T47D (cell line): ENCODE results near the gene ERG28.
A peak's percentile ranks its signal among the peaks of the same experiment; 100 is the strongest.

Experiments used
- DNase-seq, 2 experiments: peaks; one replicate each; pipeline versions ENCODE4 v3.0.0 to v3.0.0-alpha.2; 2011 to 2012; ENCODE audit warnings: low read depth in 1 of 2, low spot score in 1 of 2
- JUND ChIP-seq: IDR thresholded peaks from 2 replicates; pipeline ENCODE4 v1.6.1; 2012; ENCODE audit warnings: low read depth
- in situ Hi-C: cut with HindIII; loops from 2 replicates; pipeline ENCODE4 v1.10.0; 2016; ENCODE audit warnings: low sequenced_read_pairs, low pct_unique_long_range_greater_than_20kb

Gene ERG28

DNA sequence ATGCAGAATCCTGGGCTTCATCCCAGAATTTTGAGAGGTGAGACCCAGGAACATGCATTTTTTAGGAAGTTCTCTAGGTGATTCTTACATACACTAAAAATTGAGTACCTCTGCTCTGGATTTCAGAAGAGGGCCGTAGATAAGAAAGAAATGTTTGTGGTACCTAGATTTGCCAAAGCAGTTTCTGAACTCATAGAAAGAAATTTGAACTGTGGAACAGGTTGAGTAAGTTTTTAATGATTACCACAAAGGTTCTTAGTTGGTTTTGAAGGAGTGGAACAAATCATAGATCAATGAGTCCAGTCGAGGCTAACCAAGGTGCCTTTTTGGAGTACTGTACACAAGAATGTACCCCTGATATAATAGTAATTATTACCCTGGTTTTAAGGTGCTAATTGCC, 25.2 kb upstream of the ERG28 start:
- in situ Hi-C loops: no loop called here
- TF ChIP-seq JUND: no peak

DNA sequence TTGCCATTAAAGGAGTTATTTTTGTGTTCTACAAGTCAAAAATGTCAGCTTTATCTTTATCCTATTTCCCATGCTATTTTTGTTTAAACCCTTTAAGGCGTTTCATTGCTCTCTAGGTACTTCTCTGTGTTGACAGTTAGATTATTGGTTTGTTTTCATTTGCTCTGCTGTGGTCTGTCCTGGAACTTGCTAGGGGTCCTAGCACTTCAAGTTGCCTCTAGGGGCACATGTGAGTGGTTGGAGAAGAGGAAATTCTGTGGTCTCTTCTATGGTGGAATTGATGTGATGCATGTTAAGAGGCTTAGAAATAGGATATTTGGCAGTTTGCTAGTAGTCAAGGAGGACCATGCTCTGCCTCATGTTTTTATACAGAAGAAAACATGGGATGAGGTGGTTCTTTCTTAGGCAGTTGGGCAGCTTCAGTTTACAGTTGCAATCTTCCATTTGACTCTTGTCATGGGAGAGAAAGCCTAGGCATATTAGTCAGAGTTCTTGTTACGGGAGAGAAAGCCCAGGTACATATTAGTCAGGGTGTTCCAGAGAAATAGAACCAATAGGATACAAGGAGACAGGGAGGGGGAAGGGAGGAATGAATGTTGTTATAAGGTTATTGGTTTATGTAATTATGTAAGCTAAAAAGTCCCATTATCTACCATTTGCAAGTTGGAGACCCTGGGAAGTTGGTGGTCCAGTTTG, 14.7 kb upstream of the ERG28 start:
- in situ Hi-C loops: no loop called here
- DNase-seq: no peak

More for the DNA sequence above, 25.2 kb upstream of the ERG28 start:
- DNase-seq: peak in 1 of 2 experiments; percentile 9

DNA sequence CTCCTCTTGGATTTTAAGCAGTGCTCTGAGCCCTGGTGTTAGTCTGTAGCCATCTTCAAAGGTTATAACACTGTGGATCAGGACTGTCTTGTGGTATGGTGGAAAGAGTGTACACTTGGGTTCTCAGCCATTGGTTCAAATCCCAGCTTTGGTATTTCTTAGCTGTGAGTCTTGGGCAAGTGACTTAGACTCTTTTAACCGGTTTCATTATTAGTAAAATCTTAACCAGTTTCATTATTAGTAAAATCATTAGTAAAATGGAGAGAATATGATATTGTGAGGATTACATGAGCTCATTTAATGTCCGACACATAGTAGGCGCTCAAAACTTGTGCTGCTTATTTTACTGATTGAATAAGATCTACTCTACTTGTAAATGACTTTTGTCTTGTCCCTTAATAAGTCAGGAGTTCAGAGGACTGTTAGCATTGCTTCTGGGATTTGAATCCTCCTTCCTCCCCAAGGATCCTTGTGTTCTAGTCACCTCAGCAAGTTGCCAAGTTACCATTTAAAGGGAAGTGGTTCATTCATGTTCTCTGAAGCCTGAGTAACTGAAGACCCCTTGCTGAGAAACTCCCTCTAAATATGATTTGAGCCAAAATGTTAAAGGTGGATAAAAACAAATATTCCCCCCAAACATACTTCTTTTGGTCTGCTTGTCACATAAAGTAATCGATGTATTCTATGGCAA, 12.8 kb upstream of the ERG28 start:
- TF ChIP-seq JUND: no peak
- no peak for DNase-seq
- in situ Hi-C loops: no loop called here

More for the DNA sequence above, 14.7 kb upstream of the ERG28 start:
- TF ChIP-seq JUND: no peak

- DNase-seq: no peak
- no peak for TF ChIP-seq JUND
- in situ Hi-C loops: no loop called here
These were observed 12.0 kb upstream of the ERG28 start for GRCh38 chr14:75672605-75673192.

DNA sequence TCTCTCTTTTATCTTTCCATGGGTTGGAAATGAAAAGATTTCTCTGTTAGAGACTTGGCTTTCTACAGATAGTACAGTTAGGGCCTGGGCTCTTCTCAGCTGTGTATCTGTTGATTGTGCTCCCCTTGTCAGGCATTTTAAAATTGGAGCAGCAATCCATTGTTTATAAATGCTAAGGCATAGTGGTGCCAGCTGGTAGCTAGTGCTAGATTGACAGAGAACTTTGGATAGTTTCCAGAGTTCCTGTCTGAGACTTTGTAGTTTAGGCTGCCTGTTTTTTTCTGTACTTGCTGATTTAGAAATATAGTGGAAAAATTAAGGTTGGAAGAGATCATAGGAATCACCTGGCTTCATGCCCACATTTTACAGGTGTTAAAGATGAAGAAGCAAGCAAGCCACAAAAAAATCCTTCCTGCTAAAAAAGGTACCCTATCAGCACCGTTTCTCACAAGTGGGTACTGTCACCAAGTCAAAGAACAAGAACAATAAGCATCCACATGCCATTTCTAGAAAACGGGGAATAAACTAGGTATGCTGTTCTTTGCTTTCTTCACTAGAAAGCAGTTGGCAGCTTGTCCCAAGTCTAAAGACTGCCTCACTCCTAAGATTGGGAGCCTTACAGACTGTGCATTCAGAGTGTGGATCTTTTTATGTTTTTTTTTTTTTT, 6.6 kb upstream of the ERG28 start:
- in situ Hi-C loops: no loop called here
- DNase-seq: no peak
- TF ChIP-seq JUND: no peak

- no peak for DNase-seq
- in situ Hi-C loops: no loop called here
These were observed 2.3 kb upstream of the ERG28 start for GRCh38 chr14:75662966-75663365.

GRCh38 chr14:75661499-75661814, 781 bp upstream of the ERG28 start:
- DNase-seq: no peak
- in situ Hi-C loops: no loop called here

More at GRCh38 chr14:75662966-75663365, 2.3 kb upstream of the ERG28 start:
- TF ChIP-seq JUND: no peak

DNA sequence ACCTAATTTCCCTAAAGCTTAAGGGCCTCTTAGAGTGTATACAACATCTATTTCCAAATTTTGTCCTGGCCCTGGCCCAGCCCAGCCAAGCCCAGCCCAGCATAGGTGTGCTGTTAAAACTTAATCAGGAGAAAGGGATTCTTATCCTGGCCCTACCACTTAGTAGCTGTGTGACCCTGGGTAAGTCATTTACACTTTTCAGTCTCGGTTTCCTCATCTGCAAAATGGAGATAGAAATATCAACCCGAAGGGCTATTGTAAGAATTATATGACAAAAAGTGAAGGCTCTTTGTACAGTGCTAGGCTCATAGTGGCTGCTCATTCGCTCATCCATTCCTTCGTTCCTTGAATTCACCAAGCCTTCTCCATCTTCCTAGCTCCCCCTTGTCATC, 442 bp downstream of the ERG28 start:
- DNase-seq: no peak
- TF ChIP-seq JUND: no peak
- in situ Hi-C loops: no loop called here

More at GRCh38 chr14:75661499-75661814, 781 bp upstream of the ERG28 start:
- no peak for TF ChIP-seq JUND

DNA sequence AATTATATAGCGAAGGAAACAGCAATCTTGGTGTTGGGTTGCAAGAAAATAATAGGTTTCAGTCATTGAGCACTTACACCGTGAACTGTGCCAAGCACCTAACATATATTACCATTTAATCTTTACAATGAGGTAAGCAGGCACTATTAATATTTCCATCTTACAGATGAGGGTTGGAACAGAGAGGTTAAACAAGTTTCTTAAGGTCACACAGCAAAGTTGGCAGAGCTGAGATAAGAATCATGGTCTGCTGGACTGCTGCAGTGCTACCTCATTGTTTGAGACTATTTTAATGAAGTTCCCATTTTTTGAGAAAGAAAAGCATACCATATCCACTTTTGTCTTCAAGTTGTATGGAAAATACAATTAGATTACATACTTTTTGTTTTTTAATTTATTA, 1.7 kb downstream of the ERG28 start:
- in situ Hi-C loops: no loop called here
- DNase-seq: no peak
- TF ChIP-seq JUND: no peak

DNA sequence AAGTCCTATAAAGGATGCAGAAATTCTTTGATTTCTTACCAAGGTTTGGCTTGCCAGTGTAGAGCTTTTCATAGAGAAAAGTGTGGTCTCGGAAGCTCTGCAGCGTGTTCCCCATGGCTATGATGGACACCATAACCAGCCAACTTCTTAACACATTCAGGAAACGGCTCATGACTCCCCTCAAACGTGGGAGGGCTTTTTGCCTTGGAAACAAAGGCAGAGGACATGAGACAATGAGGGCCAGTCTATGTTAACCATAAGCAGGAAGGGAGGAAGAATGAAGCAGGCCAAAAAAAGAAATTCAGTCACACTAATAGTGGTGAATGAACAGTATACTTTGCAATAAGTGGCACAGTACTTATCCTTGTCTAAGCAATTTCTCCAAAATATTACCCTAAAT, 3.3 kb downstream of the ERG28 start:
- no peak for TF ChIP-seq JUND
- in situ Hi-C loops: no loop called here
- no peak for DNase-seq

- no peak for TF ChIP-seq JUND
- in situ Hi-C loops: no loop called here
- DNase-seq: no peak
These were observed 5.4 kb downstream of the ERG28 start for GRCh38 chr14:75655235-75655634.

DNA sequence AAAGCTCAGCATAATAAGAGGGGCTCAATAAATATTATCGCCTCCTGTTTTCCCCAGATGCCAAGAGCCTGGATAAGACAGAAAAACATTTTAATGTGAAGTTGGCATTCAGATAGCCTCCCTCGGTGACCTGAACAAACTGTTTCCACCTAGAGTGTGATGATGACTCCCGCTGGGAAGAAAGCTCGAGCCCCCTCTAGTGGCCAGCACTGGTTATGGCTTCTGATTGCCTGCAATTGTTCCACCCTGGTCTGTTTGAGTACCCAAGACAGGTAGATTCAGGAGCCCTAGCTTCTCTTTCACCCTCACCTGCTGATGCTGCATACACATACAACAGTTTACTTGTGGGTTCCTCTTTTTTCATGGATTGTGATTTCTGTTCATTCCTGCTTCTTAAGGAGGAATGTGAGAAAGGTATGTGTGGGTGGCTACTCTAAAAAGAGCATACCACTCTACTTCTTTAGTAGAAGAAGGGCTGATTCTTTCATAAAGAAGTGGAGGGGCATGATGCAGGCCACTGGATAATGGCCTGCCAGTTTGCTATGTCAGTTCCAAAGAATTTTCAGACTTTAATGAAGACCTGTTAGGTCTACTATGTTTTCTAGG, 6.4 kb downstream of the ERG28 start:
- TF ChIP-seq JUND: no peak
- in situ Hi-C loops: no loop called here
- peak; percentile 77 to 85 for DNase-seq
